Measurements from ENCODE around the gene MTA3.
"Not testable (repeated sequence)": the region's sequence is repeated elsewhere in the genome, so short reads cannot be mapped to it uniquely, and the experiment has no call there.

MTA3 gene

DNA sequence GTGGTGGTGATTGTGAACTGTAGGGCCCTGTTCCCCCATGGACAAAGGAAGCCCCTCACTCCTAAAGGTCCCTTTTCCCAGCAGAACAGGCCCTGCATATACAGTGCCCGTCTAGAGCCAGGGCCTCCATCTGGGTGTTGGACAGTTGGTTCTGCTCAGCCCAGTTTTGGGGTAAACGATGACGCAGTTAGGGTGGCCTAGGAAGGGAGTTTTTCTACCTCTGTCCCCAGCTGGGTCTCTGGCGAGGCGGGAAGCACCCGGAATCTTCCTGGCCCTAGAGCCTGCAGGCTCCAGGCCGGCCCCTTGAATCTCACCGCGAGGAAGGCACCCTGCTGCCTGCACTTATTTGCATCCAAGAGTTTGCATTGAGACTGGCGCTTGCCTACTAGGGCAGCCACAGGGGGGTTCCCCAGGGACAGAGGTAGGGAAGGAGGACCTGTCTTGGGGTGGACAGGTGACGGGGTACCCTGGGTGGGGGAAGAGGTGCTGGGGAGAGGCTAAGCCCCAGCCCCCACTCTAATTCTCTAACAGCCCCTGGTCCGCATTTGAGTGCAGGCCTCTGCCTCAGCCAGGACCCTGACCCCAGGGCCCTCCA, 529 bp upstream of the MTA3 start:
- DNase-seq, result peak; percentile 18

- no peak for DNase-seq
Measured at GRCh38 chr2:42569116-42569711, 782 bp downstream of the MTA3 start.

- DNase-seq, result no peak
Measured at GRCh38 chr2:42569883-42570282, 1.5 kb downstream of the MTA3 start.

DNA sequence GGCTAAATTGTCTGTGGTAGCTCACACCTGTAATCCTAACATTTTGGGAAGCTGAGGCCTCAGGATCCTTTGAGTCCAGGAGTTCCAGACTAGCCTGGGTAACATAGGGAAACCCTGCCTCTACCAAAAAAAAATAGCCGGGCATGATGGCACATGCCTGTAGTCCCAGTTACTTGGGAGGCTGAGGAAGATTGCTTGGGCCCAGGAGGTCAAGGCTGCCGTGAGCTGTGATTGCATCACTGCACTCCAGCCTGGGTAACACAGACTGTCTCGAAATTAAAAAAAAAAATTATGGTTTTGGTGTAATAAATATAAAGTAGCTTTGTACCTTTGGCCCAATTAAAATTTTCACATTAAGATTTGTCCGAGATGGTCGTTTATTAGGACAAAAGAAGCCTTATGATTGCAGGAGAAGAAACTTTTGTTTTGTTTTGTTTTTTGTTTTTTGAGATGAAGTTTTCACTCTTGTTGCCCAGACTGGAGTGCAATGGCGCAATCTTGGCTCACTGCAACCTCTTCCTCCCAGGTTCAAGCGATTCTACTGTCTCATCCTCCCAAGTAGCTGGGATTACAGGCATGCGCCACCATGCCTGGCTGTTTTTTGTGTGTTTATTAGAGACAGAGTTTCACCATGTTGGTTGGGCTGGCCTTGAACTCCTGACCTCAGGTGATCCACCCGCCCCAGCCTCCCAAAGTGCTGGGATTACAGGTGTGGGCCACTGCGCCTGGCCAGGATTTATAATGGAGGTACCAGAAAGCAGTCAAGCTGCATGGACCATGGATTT, 4.1 kb downstream of the MTA3 start:
- no peak for DNase-seq

GRCh38 chr2:42573256-42573655, 4.8 kb downstream of the MTA3 start:
- DNase-seq, result no peak

GRCh38 chr2:42575458-42576064, 7.1 kb downstream of the MTA3 start:
- DNase-seq, result no peak

DNA sequence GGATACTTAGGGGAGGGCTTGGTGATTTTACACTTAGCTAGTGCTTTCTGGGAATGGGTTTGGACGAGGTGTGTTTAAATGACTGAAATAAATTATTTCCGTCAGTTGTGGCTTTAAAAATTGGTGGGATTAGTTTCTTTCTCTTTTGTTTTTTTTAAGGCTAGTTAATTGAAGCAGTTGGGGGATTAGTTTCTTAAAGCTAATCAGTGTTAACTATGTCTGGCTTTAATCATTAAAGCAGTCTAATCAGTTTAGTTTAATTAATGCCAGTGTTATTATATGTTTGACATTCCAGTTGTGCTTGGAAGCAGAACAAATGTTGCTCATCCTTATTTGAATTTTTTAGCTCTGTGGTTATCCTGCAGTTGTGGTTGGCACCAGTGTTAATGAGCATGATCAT, 10.2 kb downstream of the MTA3 start:
- DNase-seq, result no peak

- no peak for DNase-seq
Measured at GRCh38 chr2:42581257-42581656, 12.8 kb downstream of the MTA3 start.

- not testable (repeated sequence) for DNase-seq
Measured at GRCh38 chr2:42584628-42585027, 16.2 kb downstream of the MTA3 start.

- DNase-seq, result no peak
Measured at GRCh38 chr2:42585779-42586178, 17.3 kb downstream of the MTA3 start.

DNA sequence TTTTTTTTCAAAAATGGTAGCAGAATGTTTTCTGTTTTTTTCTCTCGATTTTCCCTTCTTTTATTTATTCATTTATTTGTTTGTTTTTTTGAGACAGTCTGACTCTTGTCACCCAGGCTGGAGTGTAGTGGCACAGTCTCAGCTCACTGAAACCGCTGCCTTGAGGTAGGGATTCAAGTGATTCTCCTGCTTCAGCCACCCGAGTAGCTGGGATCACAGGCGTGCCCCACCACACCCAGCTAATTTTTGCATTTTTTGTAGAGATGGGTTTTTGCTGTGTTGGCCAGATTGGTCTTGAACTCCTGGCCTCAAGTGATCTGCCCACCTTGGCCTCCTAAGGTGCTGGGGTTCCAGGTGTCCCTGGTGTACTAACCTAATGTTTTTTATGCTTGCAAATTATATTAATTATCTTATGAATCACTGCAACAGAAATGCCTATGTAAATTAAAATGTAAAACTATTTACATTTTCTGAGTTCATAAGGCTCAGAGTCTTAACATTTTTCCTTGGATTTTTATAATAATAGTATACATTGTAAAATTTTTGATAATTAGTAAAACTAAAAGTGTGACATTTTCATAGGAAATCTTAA, 19.2 kb downstream of the MTA3 start:
- no peak for DNase-seq

DNA sequence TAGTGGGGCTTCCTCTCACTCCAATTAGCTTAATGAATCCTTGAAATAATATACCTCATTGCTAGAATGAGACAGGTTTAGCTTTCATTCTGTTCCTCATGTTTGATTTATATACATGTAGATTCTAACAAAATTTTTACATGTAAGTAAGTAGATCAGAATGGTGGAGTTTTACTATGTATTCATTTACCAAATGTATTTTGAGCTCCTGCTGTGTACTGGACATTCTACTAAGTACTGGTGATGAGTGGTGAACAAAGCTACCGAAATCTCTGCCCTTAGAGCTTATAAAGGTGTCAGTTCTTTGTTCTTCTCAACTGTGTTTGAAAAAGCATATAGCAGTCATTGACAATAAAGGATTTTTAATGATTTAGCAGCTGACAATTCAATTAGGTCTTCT, 19.7 kb downstream of the MTA3 start:
- no peak for DNase-seq

- DNase-seq, result no peak
Measured at GRCh38 chr2:42590176-42590575, 21.7 kb downstream of the MTA3 start.

DNA sequence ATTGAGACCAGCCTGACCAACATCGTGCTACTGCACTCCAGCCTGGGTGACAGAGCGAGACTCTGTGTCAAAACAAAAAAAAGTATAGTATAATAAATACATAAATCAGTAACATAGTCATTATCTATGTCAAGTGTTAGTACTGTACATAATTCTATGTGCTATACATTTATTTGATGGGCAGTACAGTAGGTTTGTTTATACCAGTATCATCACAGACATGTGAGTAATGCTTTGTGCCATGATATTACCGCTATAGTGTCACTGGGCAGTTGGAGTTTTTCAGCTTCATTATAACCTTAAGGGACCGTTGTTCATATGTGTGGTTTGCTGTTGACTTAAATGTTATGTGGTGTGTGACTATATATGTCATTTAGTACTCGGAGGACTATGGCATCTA, 24.9 kb downstream of the MTA3 start:
- DNase-seq, result no peak

GRCh38 chr2:42598656-42599055, 30.2 kb downstream of the MTA3 start:
- DNase-seq, result no peak

DNA sequence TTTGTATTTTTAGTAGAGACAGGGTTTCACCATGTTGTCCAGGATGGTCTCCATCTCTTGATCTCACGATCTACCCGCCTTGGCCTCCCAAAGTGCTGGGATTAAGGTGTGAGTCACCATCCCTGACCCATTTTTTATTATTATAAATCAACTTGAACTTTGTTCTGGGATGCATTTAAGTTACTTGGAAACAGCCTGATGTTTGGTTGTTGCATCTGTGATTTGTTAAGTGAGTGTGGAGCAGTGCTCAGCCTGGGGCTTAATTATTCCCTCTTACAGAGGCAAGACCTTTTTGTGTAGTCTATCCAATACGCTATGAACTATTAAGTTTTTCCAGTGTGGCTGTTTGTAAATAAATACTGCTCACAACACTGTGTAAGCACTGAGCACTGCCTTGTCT, 32.6 kb downstream of the MTA3 start:
- no peak for DNase-seq

- DNase-seq, result no peak
Measured at GRCh38 chr2:42602218-42602875, 33.9 kb downstream of the MTA3 start.

GRCh38 chr2:42602876-42603219, 34.4 kb downstream of the MTA3 start:
- DNase-seq, result no peak

DNA sequence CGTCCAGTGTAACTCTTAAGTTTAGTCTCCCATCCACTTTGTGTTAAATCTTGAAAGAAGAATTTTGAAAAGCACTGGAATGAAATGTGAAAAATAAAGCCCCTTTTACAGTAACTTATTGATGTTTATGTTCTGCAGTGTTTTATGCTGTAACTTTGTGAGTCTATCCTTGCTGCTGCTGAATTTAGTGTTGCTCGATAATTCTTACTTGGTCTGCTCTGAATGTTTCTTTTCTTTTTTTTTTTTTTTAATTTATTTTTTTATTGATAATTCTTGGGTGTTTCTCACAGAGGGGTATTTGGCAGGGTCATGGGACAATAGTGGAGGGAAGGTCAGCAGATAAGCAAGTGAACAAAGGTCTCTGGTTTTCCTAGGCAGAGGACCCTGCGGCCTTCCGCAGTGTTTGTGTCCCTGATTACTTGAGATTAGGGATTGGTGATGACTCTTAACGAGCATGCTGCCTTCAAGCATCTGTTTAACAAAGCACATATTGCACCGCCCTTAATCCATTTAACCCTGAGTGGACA, 36.0 kb downstream of the MTA3 start:
- not testable (repeated sequence) for DNase-seq

- DNase-seq, result not testable (repeated sequence)
Measured at GRCh38 chr2:42606166-42606565, 37.7 kb downstream of the MTA3 start.

DNA sequence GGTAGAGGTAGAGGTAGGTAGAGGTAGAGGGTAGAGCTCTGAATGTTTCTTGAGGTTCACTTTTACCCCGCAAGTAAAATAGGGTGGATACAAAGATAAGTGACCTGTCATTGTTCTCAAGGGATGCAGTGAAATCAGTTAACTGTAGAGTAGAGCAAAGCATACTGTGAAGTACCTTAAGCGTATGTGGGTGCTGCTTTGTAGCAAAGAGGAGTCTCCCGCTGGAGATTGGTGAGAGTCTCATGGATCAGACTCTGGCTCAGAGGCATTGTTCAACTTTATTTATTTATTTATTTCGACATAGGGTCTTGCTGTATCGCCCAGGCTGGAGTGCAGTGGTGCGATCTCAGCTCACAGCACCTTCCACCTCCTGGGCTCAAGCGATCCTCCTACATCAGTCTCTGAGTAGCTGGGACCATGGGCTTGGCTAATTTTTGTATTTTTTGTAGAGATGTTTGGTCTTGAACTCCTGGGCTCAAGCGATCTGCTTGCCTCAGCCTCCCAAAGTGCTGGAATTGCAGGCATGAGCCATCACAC, 38.7 kb downstream of the MTA3 start:
- DNase-seq, result no peak

GRCh38 chr2:42613281-42614064, 45.0 kb downstream of the MTA3 start:
- no peak for DNase-seq
